H1 (cell line): ENCODE measurements around the gene CAMSAP1. TPM values are rescaled to one million over a fixed set of nuclear protein-coding genes. Genes with fewer than 3 reads are reported as not detected.
A peak's percentile ranks its signal among the peaks of the same experiment; 100 is the strongest.

Experiments used
- CTCF ChIA-PET: fragments of 300-600 bp; sonication (Branson Sonifier 250); formaldehyde crosslinking; loops from one replicate; lab custom pipeline; 2021; ENCODE audit not compliant: partially characterized antibody; lab: Charles Lee
- POLR2A ChIA-PET: fragments of 300-600 bp; sonication (Branson Sonifier 250); formaldehyde crosslinking; loops from one replicate; lab custom pipeline; 2021; ENCODE audit warnings: inconsistent platforms; ENCODE audit not compliant: partially characterized antibody; lab: Charles Lee
- DNase-seq, 2 experiments: peaks; one replicate each; pipeline versions ENCODE4 v3.0.0 to v3.0.0-alpha.2; 2010 to 2022; ENCODE audit warnings: low spot score in 2 of 2, low read depth in 1 of 2, mixed read lengths in 1 of 2
- FAIRE-seq: peaks from 2 replicates; lab custom pipeline; 2011; peaks lifted over from hg19 to GRCh38; lab: Jason Lieb, UNC
- H2AFZ ChIP-seq: 2 replicates; pipeline ENCODE4 v1.8.1; 2012; ENCODE audit warnings: low read length, inconsistent platforms
- H2AK5ac ChIP-seq: 2 replicates; pipeline ENCODE4 v1.6.1; 2013; ENCODE audit warnings: low read depth, low read length
- H2BK120ac ChIP-seq: replicated peaks from 2 replicates; pipeline ENCODE3; 2013; ENCODE audit warnings: low read depth, low read length, inconsistent platforms
- H2BK12ac ChIP-seq: 2 replicates; pipeline ENCODE4 v1.6.1; 2013; ENCODE audit warnings: low read depth, low read length
- H2BK15ac ChIP-seq: 2 replicates; pipeline ENCODE4 v1.6.1; 2013; ENCODE audit warnings: low read length
- H2BK20ac ChIP-seq: 2 replicates; pipeline ENCODE4 v1.6.1; 2013; ENCODE audit warnings: low read length
- H2BK5ac ChIP-seq: 2 replicates; pipeline ENCODE4 v1.6.1; 2013; ENCODE audit warnings: low read depth, low read length
- H3K14ac ChIP-seq: 2 replicates; pipeline ENCODE4 v1.6.1; 2013; ENCODE audit warnings: inconsistent platforms; ENCODE audit not compliant: insufficient read length
- H3K18ac ChIP-seq: 2 replicates; pipeline ENCODE4 v1.6.1; 2013; ENCODE audit warnings: low read length; ENCODE audit errors: extremely low read depth
- H3K23ac ChIP-seq: 2 replicates; pipeline ENCODE4 v1.6.1; 2013; ENCODE audit warnings: inconsistent platforms; ENCODE audit not compliant: insufficient read length
- H3K23me2 ChIP-seq: 2 replicates; pipeline ENCODE4 v1.6.1; 2013; ENCODE audit warnings: low read depth, low read length
- H3K27ac ChIP-seq: 2 replicates; pipeline ENCODE4 v1.6.1; 2011; ENCODE audit warnings: low read depth, low read length, inconsistent platforms
- H3K27me3 ChIP-seq, 4 experiments: replicated peaks in 1 of 4; 1 replicate in 1 of 4; 2 replicates in 3 of 4; pipeline versions ENCODE4 v1.6.1 to v1.8.1; 2011 to 2013; ENCODE audit warnings: low read length in 3 of 4, mild to moderate bottlenecking in 3 of 4, inconsistent platforms in 2 of 4, mixed read lengths in 2 of 4, moderate library complexity in 1 of 4; ENCODE audit not compliant: control insufficient read depth in 3 of 4, insufficient read depth in 3 of 4; ENCODE audit errors: extremely low read depth in 1 of 4
- H3K36me3 ChIP-seq, 4 experiments: 2 replicates each; pipeline versions ENCODE4 v1.6.1 to v1.8.1; 2011 to 2013; ENCODE audit warnings: mild to moderate bottlenecking in 4 of 4, low read length in 3 of 4, moderate library complexity in 2 of 4, control low read depth in 1 of 4, inconsistent platforms in 1 of 4; ENCODE audit not compliant: insufficient read depth in 4 of 4, control insufficient read depth in 2 of 4
- H3K4ac ChIP-seq: replicated peaks from 2 replicates; pipeline ENCODE3; 2013; ENCODE audit warnings: low read length, low read depth, mixed read lengths, inconsistent platforms; ENCODE audit not compliant: insufficient read length
- H3K4me1 ChIP-seq, 4 experiments: replicated peaks in 1 of 4; 1 replicate in 1 of 4; 2 replicates in 3 of 4; pipeline versions ENCODE4 v1.6.1 to v1.8.1; 2011 to 2013; ENCODE audit warnings: low read length in 3 of 4, inconsistent platforms in 2 of 4, mixed read lengths in 1 of 4; ENCODE audit not compliant: insufficient read depth in 4 of 4, control insufficient read depth in 3 of 4
- H3K4me2 ChIP-seq, 2 experiments: 2 replicates each; pipeline versions ENCODE4 v1.6.1 to v1.8.1; 2011 to 2013; ENCODE audit warnings: low read depth in 2 of 2, low read length in 2 of 2, control low read depth in 1 of 2, inconsistent platforms in 1 of 2, mild to moderate bottlenecking in 1 of 2; ENCODE audit not compliant: insufficient read depth in 1 of 2
- H3K4me3 ChIP-seq, 4 experiments: fragments of 200-600, 300-600 bp in 1 of 4; sonication (generic), shearing (Covaris generic), sonication (Bioruptor Twin) in 1 of 4; 2 replicates each; pipeline versions ENCODE4 v1.5.1 to v1.8.1; 2011 to 2016; ENCODE audit warnings: low read length in 4 of 4, low read depth in 3 of 4, control low read depth in 2 of 4, inconsistent platforms in 2 of 4, mild to moderate bottlenecking in 2 of 4, mixed read lengths in 1 of 4, moderate library complexity in 1 of 4; ENCODE audit not compliant: insufficient read depth in 2 of 4; ENCODE audit errors: extremely low read depth in 1 of 4
- H3K56ac ChIP-seq: replicated peaks from 2 replicates; pipeline ENCODE3; 2013; ENCODE audit warnings: low read depth, mild to moderate bottlenecking, mixed read lengths, low read length, inconsistent platforms; ENCODE audit not compliant: insufficient read length
- H3K79me1 ChIP-seq: 2 replicates; pipeline ENCODE4 v1.6.1; 2013; ENCODE audit warnings: low read depth, low read length, control low read depth
- H3K79me2 ChIP-seq, 2 experiments: 2 replicates each; pipeline versions ENCODE4 v1.6.1 to v1.8.1; 2012 to 2013; ENCODE audit warnings: low read length in 2 of 2, mild to moderate bottlenecking in 2 of 2, inconsistent platforms in 1 of 2; ENCODE audit not compliant: insufficient read depth in 2 of 2, control insufficient read depth in 1 of 2
- H3K9ac ChIP-seq, 4 experiments: replicated peaks in 1 of 4; 1 replicate in 1 of 4; 2 replicates in 3 of 4; pipeline versions ENCODE4 v1.6.1 to v1.8.1; 2011 to 2013; ENCODE audit warnings: low read depth in 3 of 4, low read length in 3 of 4, control low read depth in 2 of 4, mild to moderate bottlenecking in 2 of 4, moderate library complexity in 2 of 4, inconsistent platforms in 1 of 4; ENCODE audit errors: extremely low read depth in 1 of 4
- H3K9me3 ChIP-seq, 2 experiments: 2 replicates each; pipeline versions ENCODE4 v1.6.1 to v1.8.1; 2012 to 2013; ENCODE audit warnings: mild to moderate bottlenecking in 2 of 2, moderate library complexity in 2 of 2, control low read depth in 1 of 2, inconsistent platforms in 1 of 2, low read depth in 1 of 2, low read length in 1 of 2, mixed read lengths in 1 of 2; ENCODE audit not compliant: insufficient read depth in 2 of 2
- H4K20me1 ChIP-seq, 2 experiments: replicated peaks in 1 of 2; 2 replicates each; pipeline versions ENCODE3 to v1.8.1; 2011 to 2013; ENCODE audit warnings: inconsistent platforms in 2 of 2, low read length in 2 of 2, mild to moderate bottlenecking in 1 of 2; ENCODE audit not compliant: insufficient read depth in 2 of 2, control insufficient read depth in 1 of 2
- H4K5ac ChIP-seq: 2 replicates; pipeline ENCODE4 v1.6.1; 2013; ENCODE audit warnings: low read length, low read depth, mixed read lengths, inconsistent platforms; ENCODE audit not compliant: insufficient read length
- H4K8ac ChIP-seq: 2 replicates; pipeline ENCODE4 v1.8.0; 2013; ENCODE audit warnings: mild to moderate bottlenecking, moderate library complexity, low read length, inconsistent platforms; ENCODE audit not compliant: insufficient read depth; ENCODE audit errors: extremely low read depth
- H4K91ac ChIP-seq: replicated peaks from 2 replicates; pipeline ENCODE3; 2013; ENCODE audit warnings: low read length, mixed read lengths, inconsistent platforms; ENCODE audit not compliant: insufficient read length
- ATF3 ChIP-seq: IDR thresholded peaks from 2 replicates; pipeline ENCODE4 v1.6.1; 2011; ENCODE audit warnings: low read depth, mild to moderate bottlenecking, low read length; ENCODE audit not compliant: insufficient read depth
- CTCF ChIP-seq, 3 experiments: IDR thresholded peaks; 1 replicate in 2 of 3; 2 replicates in 1 of 3; pipeline versions ENCODE4 v1.5.1 to v1.6.1; 2011; ENCODE audit warnings: low read length in 3 of 3, mild to moderate bottlenecking in 3 of 3, inconsistent platforms in 2 of 3, low read depth in 1 of 3, moderate library complexity in 1 of 3; ENCODE audit not compliant: insufficient read depth in 1 of 3; ENCODE audit errors: control extremely low read depth in 1 of 3
- GABPA ChIP-seq: IDR thresholded peaks from 2 replicates; pipeline ENCODE4 v1.6.1; 2011; ENCODE audit warnings: mild to moderate bottlenecking, low read length, moderate library complexity, borderline replicate concordance; ENCODE audit not compliant: insufficient read depth
- RAD21 ChIP-seq, 2 experiments: IDR thresholded peaks in 1 of 2; conservative IDR thresholded peaks in 1 of 2; 2 replicates each; pipeline ENCODE4 v1.6.1; 2011; ENCODE audit warnings: low read depth in 2 of 2, low read length in 2 of 2, improper control_type of control experiment in 1 of 2, inconsistent platforms in 1 of 2, mild to moderate bottlenecking in 1 of 2, moderate library complexity in 1 of 2
- SAP30 ChIP-seq: fragments of 300-600 bp; sonication (generic); IDR thresholded peaks from 2 replicates; pipeline ENCODE4 v1.7.1; 2012; ENCODE audit warnings: low read length, moderate library complexity, mild to moderate bottlenecking, inconsistent platforms; ENCODE audit not compliant: insufficient read depth, insufficient replicate concordance
- SIN3A ChIP-seq, 2 experiments: IDR thresholded peaks in 1 of 2; conservative IDR thresholded peaks in 1 of 2; 2 replicates each; pipeline ENCODE4 v1.6.1; 2011 to 2012; ENCODE audit warnings: low read length in 2 of 2, improper control_type of control experiment in 1 of 2, low read depth in 1 of 2, mild to moderate bottlenecking in 1 of 2
- SIRT6 ChIP-seq: IDR thresholded peaks from one replicate; pipeline ENCODE4 v1.7.1; 2012; ENCODE audit warnings: low read length, inconsistent platforms
- SP4 ChIP-seq: IDR thresholded peaks from 2 replicates; pipeline ENCODE4 v1.6.1; 2012; ENCODE audit warnings: low read length, inconsistent platforms
- WGBS, 2 experiments: shearing (Covaris generic) in 1 of 2; methylation state at CpG; one replicate each; pipeline versions ENCODE4 v1.1.6 to v1.1.7; 2013 to 2015; ENCODE audit warnings: low lambda C conversion rate in 2 of 2, mixed read lengths in 2 of 2, inconsistent platforms in 1 of 2, low coverage in 1 of 2, missing lambda C conversion rate in 1 of 2; ENCODE audit not compliant: insufficient replicate concordance in 2 of 2, insufficient coverage in 1 of 2, insufficient read length in 1 of 2; ENCODE audit errors: extremely low coverage in 1 of 2, missing lambda C conversion rate in 1 of 2; 5-methylcytosine and 5-hydroxymethylcytosine counted together
- polyA plus RNA-seq, 7 experiments: library from polyadenylated mRNA; depleted of rRNA in 3 of 7; stranded (reverse) in 5 of 7; unstranded in 2 of 7; fragments of >200 nt in 5 of 7; fragments of 200-250 nt in 2 of 7; gene quantifications; 1 replicate in 5 of 7; 2 replicates in 1 of 7; 4 replicates in 1 of 7; pipeline versions ENCODE4 v1.2.1 to v1.2.3, GENCODE V29; 2011 to 2013; ENCODE audit warnings: missing spikeins in 2 of 7, mixed read lengths in 2 of 7
- total RNA-seq: library from RNA; stranded (reverse); fragmentation: NEBNext Ultra II Directional; extraction: Animal tissue kit (Norgen Biotek cat#: 25700); gene quantifications from 2 replicates; pipeline ENCODE4 v1.2.1, GENCODE V29; 2021

CAMSAP1 gene
- total and polyA plus RNA-seq, 2 of the 8 experiments (the other 6 are each of a cell fraction or from before 2014, with no cell fraction given) = 13.4 to 44.0 TPM

- H3K23me2 ChIP-seq = no peaks in the 10 kb centered on the region
- peaks cover 0 to 9% (median 0%) of the 10 kb centered on the region in 4 experiments; a peak in 3 of 7 replicates for H3K4me1 ChIP-seq
- H3K4me3 ChIP-seq = no peak overlapping the region
- no peaks in the 10 kb centered on the region for H3K27me3 ChIP-seq
- H3K27ac ChIP-seq = no peak overlapping the region
- no peak overlapping the region for H2BK120ac ChIP-seq
- POLR2A ChIA-PET = interaction anchor here (1.0 kb wide), 2 partner anchors 42 to 361 kb away, joined by 3 to 4 read pairs; no protein-coding TSS in a partner anchor
- H2AFZ ChIP-seq = no peak overlapping the region
- peaks cover 13 to 86% of the 10 kb centered on the region in 2 experiments for H3K79me2 ChIP-seq
- H4K8ac ChIP-seq = no peak overlapping the region
- H2BK20ac ChIP-seq = no peak overlapping the region
- no peak overlapping the region for H4K5ac ChIP-seq
- no peak overlapping the region for H3K56ac ChIP-seq
- peak; percentile 82 for FAIRE-seq
- peaks cover 16% of the 10 kb centered on the region; the same call in 1 of the 2 replicates for H3K79me1 ChIP-seq
- H2BK5ac ChIP-seq = no peak overlapping the region
- peaks cover 0 to 3% (median 1%) of the 10 kb centered on the region in 4 experiments; a peak in 3 of 8 replicates for H3K36me3 ChIP-seq
- H3K9ac ChIP-seq = no peak overlapping the region
- H3K4me2 ChIP-seq = no peak overlapping the region
- peak; percentile 43 to 97 for DNase-seq
- H3K18ac ChIP-seq = no peak overlapping the region
- no peak overlapping the region for H2BK12ac ChIP-seq
- H3K14ac ChIP-seq = no peak overlapping the region
- H3K4ac ChIP-seq = no peak overlapping the region
- no peaks in the 10 kb centered on the region for H3K9me3 ChIP-seq
- H2BK15ac ChIP-seq = no peak overlapping the region
- no peak overlapping the region for H4K91ac ChIP-seq
- H3K23ac ChIP-seq = no peak overlapping the region
- H2AK5ac ChIP-seq = no peak overlapping the region
- peaks cover 17 to 33% of the 10 kb centered on the region in 2 experiments for H4K20me1 ChIP-seq
- CTCF ChIA-PET = interaction anchor here (0.6 to 3.2 kb wide), 24 partner anchors 10 to 390 kb away, joined by 3 to 23 read pairs (median 4); no protein-coding TSS in a partner anchor
- 46% methylated on average over 8 of the region's 8 CpGs; no CpG with 5 or more reads in 1 of the 2 experiments for WGBS, 2 experiments
- TF ChIP-seq SIRT6 (no peak), SAP30 (no peak), SIN3A (conservative IDR thresholded peaks at IDR 0.05 in 1 of 2, IDR thresholded peaks at IDR 0.05 in 1 of 2; ENCODE audit: low read depth in 1 of 2, low read length in 2 of 2) (no peak), SP4 (0 out of 2 replicates have a peak, but pooled peaks have one; percentile 34), CTCF (IDR thresholded peaks at IDR 0.05; ENCODE audit: control extremely low read depth in 1 of 3, insufficient read depth in 1 of 3, low read depth in 1 of 3, low read length in 3 of 3) (peak; percentile 65 to 82 (median 80)), GABPA (no peak), ATF3 (no peak), RAD21 (IDR thresholded peaks at IDR 0.05 in 1 of 2, conservative IDR thresholded peaks at IDR 0.05 in 1 of 2; ENCODE audit: low read depth in 2 of 2, low read length in 2 of 2) (peak; percentile 58 to 70)
Observed at GRCh38 chr9:135864447-135865049, 42.8 kb downstream of the CAMSAP1 start.
